Neural cell (in vitro differentiated cells): ENCODE data around the gene TRMO. TPM values are rescaled to one million over a fixed set of nuclear protein-coding genes. Genes with fewer than 3 reads are reported as not detected.

Source experiments
- H2AFZ ChIP-seq: fragments of 200-600, 300-800 bp; sonication (generic), shearing (Covaris generic); 2 replicates; pipeline ENCODE4 v1.6.0; 2014; ENCODE audit warnings: low read depth, mild to moderate bottlenecking, antibody characterized with exemption, low read length, moderate library complexity
- H3F3A ChIP-seq: fragments of 200-600 bp; shearing (Covaris generic); 2 replicates; pipeline ENCODE4 v1.6.1; 2016; ENCODE audit warnings: mild to moderate bottlenecking, moderate library complexity, mixed read lengths, antibody characterized with exemption, low read length; ENCODE audit not compliant: insufficient read depth, poor library complexity, severe bottlenecking
- H3K27ac ChIP-seq: fragments of 200-600, 300-800 bp; sonication (generic), shearing (Covaris generic); 2 replicates; pipeline ENCODE4 v1.5.1; 2014; ENCODE audit warnings: mild to moderate bottlenecking, low read length, moderate library complexity
- H3K27me3 ChIP-seq: fragments of 300-800, 200-600 bp; sonication (generic), shearing (Covaris generic); 2 replicates; pipeline ENCODE4 v1.6.0; 2014; ENCODE audit warnings: mild to moderate bottlenecking, low read depth, low read length, moderate library complexity; ENCODE audit not compliant: insufficient read depth
- H3K36me3 ChIP-seq: fragments of 300-800, 200-600 bp; sonication (generic), shearing (Covaris generic); 2 replicates; pipeline ENCODE4 v1.5.1; 2014; ENCODE audit warnings: mild to moderate bottlenecking, antibody characterized with exemption, low read length, moderate library complexity; ENCODE audit not compliant: insufficient read depth
- H3K4me2 ChIP-seq: fragments of 300-800, 200-600 bp; sonication (generic), shearing (Covaris generic); 2 replicates; pipeline ENCODE4 v1.6.0; 2014; ENCODE audit warnings: mild to moderate bottlenecking, low read length
- H3K4me3 ChIP-seq: fragments of 300-800, 200-600 bp; sonication (generic), shearing (Covaris generic); 2 replicates; pipeline ENCODE4 v1.5.1; 2014; ENCODE audit warnings: mild to moderate bottlenecking, low read length, moderate library complexity
- H3K79me2 ChIP-seq: fragments of 200-600 bp; shearing (Covaris generic); replicated peaks from 2 replicates; pipeline ENCODE4 v1.6.0; 2014; ENCODE audit warnings: mild to moderate bottlenecking, low read length, moderate library complexity; ENCODE audit not compliant: insufficient read depth
- H3K9ac ChIP-seq: fragments of 300-800, 200-600 bp; sonication (generic), shearing (Covaris generic); 2 replicates; pipeline ENCODE4 v1.6.1; 2016; ENCODE audit warnings: mild to moderate bottlenecking, low read length, mixed read lengths
- H3K9me2 ChIP-seq: fragments of 200-600 bp; shearing (Covaris generic); 2 replicates; pipeline ENCODE4 v1.6.1; 2016; ENCODE audit warnings: mild to moderate bottlenecking, low read length, mixed read lengths; ENCODE audit not compliant: insufficient read depth
- H3K9me3 ChIP-seq: fragments of 200-600, 300-800 bp; sonication (generic), shearing (Covaris generic); 2 replicates; pipeline ENCODE4 v1.6.1; 2016; ENCODE audit warnings: mild to moderate bottlenecking, mixed run types, low read length, moderate library complexity, mixed read lengths
- H4K20me1 ChIP-seq: fragments of 200-600 bp; shearing (Covaris generic); 2 replicates; pipeline ENCODE4 v1.6.1; 2016; ENCODE audit warnings: mild to moderate bottlenecking, mixed run types; ENCODE audit not compliant: insufficient read depth
- CTCF ChIP-seq: fragments of 450-650 bp; IDR thresholded peaks from 2 replicates; pipeline ENCODE4 v1.5.1; 2014; ENCODE audit warnings: antibody characterized with exemption, mild to moderate bottlenecking, moderate library complexity; ENCODE audit not compliant: poor library complexity, severe bottlenecking
- EP300 ChIP-seq: fragments of 450-650 bp; conservative IDR thresholded peaks from 2 replicates; pipeline ENCODE4 v1.6.1; 2014; ENCODE audit warnings: antibody characterized with exemption, mild to moderate bottlenecking, moderate library complexity; ENCODE audit not compliant: poor library complexity, severe bottlenecking
- EZH2 ChIP-seq: fragments of 200-600, 300-800 bp; shearing (Covaris generic), sonication (generic); IDR thresholded peaks from 2 replicates; pipeline ENCODE4 v1.6.1; 2014; ENCODE audit warnings: antibody characterized with exemption, low read length, borderline replicate concordance, mild to moderate bottlenecking; ENCODE audit not compliant: insufficient read depth, poor library complexity, severe bottlenecking
- MXI1 ChIP-seq: fragments of 450-650 bp; conservative IDR thresholded peaks from 2 replicates; pipeline ENCODE4 v1.6.1; 2014; ENCODE audit warnings: antibody characterized with exemption, mild to moderate bottlenecking; ENCODE audit not compliant: poor library complexity, severe bottlenecking
- POLR2AphosphoS5 ChIP-seq: IDR thresholded peaks from 2 replicates; pipeline ENCODE4 v1.6.1; 2012
- RAD21 ChIP-seq: fragments of 450-650 bp; conservative IDR thresholded peaks from 2 replicates; pipeline ENCODE4 v1.6.1; 2014; ENCODE audit warnings: antibody characterized with exemption, mild to moderate bottlenecking, moderate library complexity
- REST ChIP-seq: IDR thresholded peaks from 2 replicates; pipeline ENCODE4 v1.6.1; 2012; ENCODE audit warnings: borderline replicate concordance
- SMC3 ChIP-seq: fragments of 450-650 bp; conservative IDR thresholded peaks from 2 replicates; pipeline ENCODE4 v1.6.1; 2014; ENCODE audit warnings: antibody characterized with exemption, mild to moderate bottlenecking, moderate library complexity; ENCODE audit not compliant: poor library complexity
- TAF1 ChIP-seq: IDR thresholded peaks from 2 replicates; pipeline ENCODE4 v1.6.1; 2012; ENCODE audit warnings: low read depth
- polyA plus RNA-seq: library from polyadenylated mRNA; depleted of rRNA; stranded (reverse); fragments of >200 nt; gene quantifications from 2 replicates; pipeline ENCODE4 v1.2.3, GENCODE V29; 2014

Gene TRMO
- polyA plus RNA-seq, 1 donor from 2014 or later: 15.4 TPM

GRCh38 chr9:97959585-97959984, 37.3 kb upstream of the TRMO start:
- Histone ChIP-seq H3K27me3 (no peaks in the 10 kb centered on the region), H3K79me2 (no peaks in the 10 kb centered on the region), H3F3A (no peaks in the 10 kb centered on the region), H4K20me1 (no peaks in the 10 kb centered on the region), H2AFZ (no peak overlapping the region), H3K4me3 (no peak overlapping the region), H3K9me2 (no peaks in the 10 kb centered on the region), H3K9ac (no peak overlapping the region), H3K4me2 (no peak overlapping the region), H3K27ac (no peak overlapping the region), H3K9me3 (no peaks in the 10 kb centered on the region), H3K36me3 (no peaks in the 10 kb centered on the region)
- TF ChIP-seq EZH2 (no peak), MXI1 (no peak), EP300 (no peak), RAD21 (no peak)

- TF ChIP-seq CTCF (no peak), TAF1 (no peak), SMC3 (no peak), POLR2AphosphoS5 (no peak), MXI1 (no peak), REST (no peak), EZH2 (no peak), EP300 (no peak), RAD21 (no peak)
- Histone ChIP-seq H3K9me2 (no peaks in the 10 kb centered on the region), H3F3A (no peaks in the 10 kb centered on the region), H4K20me1 (no peaks in the 10 kb centered on the region), H3K79me2 (no peaks in the 10 kb centered on the region), H3K27me3 (no peaks in the 10 kb centered on the region), H3K36me3 (no peaks in the 10 kb centered on the region), H3K4me2 (no peak overlapping the region), H3K4me3 (no peak overlapping the region), H3K9me3 (no peaks in the 10 kb centered on the region), H3K9ac (no peak overlapping the region), H2AFZ (no peak overlapping the region), H3K27ac (no peak overlapping the region)
Observed at GRCh38 chr9:97958812-97959511, 36.7 kb upstream of the TRMO start.
